Fibroblast of lung (primary cell): Measurements from ENCODE around the gene NFASC. TPM values are rescaled to one million over a fixed set of nuclear protein-coding genes. Genes with fewer than 3 reads are reported as not detected.

Source experiments
- DNase-seq, 2 donors: peaks; one replicate each; pipeline versions ENCODE4 v3.0.0 to v3.0.0-alpha.2; 2010; ENCODE audit warnings: low read depth in 2 of 2
- H2AFZ ChIP-seq: 2 replicates; pipeline ENCODE4 v1.5.1; 2012; ENCODE audit warnings: low read length, control low read depth, inconsistent platforms
- H3K27ac ChIP-seq: 2 replicates; pipeline ENCODE4 v1.5.1; 2011; ENCODE audit warnings: low read length, control low read depth; ENCODE audit not compliant: insufficient read depth
- H3K27me3 ChIP-seq: 2 replicates; pipeline ENCODE4 v1.5.1; 2011; ENCODE audit warnings: mild to moderate bottlenecking, low read length; ENCODE audit not compliant: control insufficient read depth, insufficient read depth
- H3K36me3 ChIP-seq: 2 replicates; pipeline ENCODE4 v1.5.1; 2011; ENCODE audit warnings: low read length; ENCODE audit not compliant: control insufficient read depth, insufficient read depth
- H3K4me1 ChIP-seq: 2 replicates; pipeline ENCODE4 v1.5.1; 2011; ENCODE audit warnings: low read length; ENCODE audit not compliant: control insufficient read depth, insufficient read depth; ENCODE audit errors: extremely low read depth
- H3K4me2 ChIP-seq: 2 replicates; pipeline ENCODE4 v1.5.1; 2011; ENCODE audit warnings: low read length, control low read depth; ENCODE audit not compliant: insufficient read depth; ENCODE audit errors: extremely low read depth
- H3K4me3 ChIP-seq, 4 experiments: fragments of 200-600 bp in 1 of 4; sonication (generic) in 1 of 4; replicated peaks in 1 of 4; 2 replicates each; pipeline ENCODE4 v1.5.1; 2011 to 2016; ENCODE audit warnings: low read length in 4 of 4, low read depth in 3 of 4, mild to moderate bottlenecking in 3 of 4, control low read depth in 2 of 4, inconsistent platforms in 1 of 4, mixed read lengths in 1 of 4; ENCODE audit not compliant: insufficient read depth in 1 of 4; ENCODE audit errors: control extremely low read depth in 1 of 4
- H3K79me2 ChIP-seq: 2 replicates; pipeline ENCODE4 v1.5.1; 2012; ENCODE audit warnings: mild to moderate bottlenecking, low read length, inconsistent platforms; ENCODE audit not compliant: control insufficient read depth, insufficient read depth
- H3K9ac ChIP-seq: 2 replicates; pipeline ENCODE4 v1.5.1; 2011; ENCODE audit warnings: mild to moderate bottlenecking, low read length, control low read depth; ENCODE audit not compliant: insufficient read depth
- H3K9me3 ChIP-seq: 2 replicates; pipeline ENCODE4 v1.5.1; 2012; ENCODE audit warnings: low read depth, low read length; ENCODE audit not compliant: control insufficient read depth, insufficient read depth
- H4K20me1 ChIP-seq: 2 replicates; pipeline ENCODE4 v1.5.1; 2011; ENCODE audit warnings: low read length; ENCODE audit not compliant: control insufficient read depth, insufficient read depth; ENCODE audit errors: extremely low read depth
- EZH2 ChIP-seq: IDR thresholded peaks from 2 replicates; pipeline ENCODE4 v1.5.1; 2012; ENCODE audit warnings: low read length, control low read depth, mild to moderate bottlenecking; ENCODE audit errors: missing control alignments
- polyA plus RNA-seq, 2 donors: library from polyadenylated mRNA; depleted of rRNA in 1 of 2; stranded (reverse) in 1 of 2; unstranded in 1 of 2; fragments of >200 nt; gene quantifications; 2 replicates each; pipeline ENCODE4 v1.2.1, GENCODE V29; 2011 to 2012; ENCODE audit warnings: missing spikeins in 1 of 2
- total RNA-seq: library from RNA; depleted of rRNA; stranded (reverse); fragments of >200 nt; gene quantifications from 2 replicates; pipeline ENCODE4 v1.2.1, GENCODE V29; 2014
- TF ChIP-seq, protein P1 (sequence below), 2 donors: IDR thresholded peaks in 1 of 2; conservative IDR thresholded peaks in 1 of 2; 1 replicate in 1 of 2; 2 replicates in 1 of 2; pipeline ENCODE4 v1.5.1; 2011 to 2012; ENCODE audit warnings: low read length in 2 of 2, control low read depth in 1 of 2, inconsistent platforms in 1 of 2, low read depth in 1 of 2, mild to moderate bottlenecking in 1 of 2

The NFASC gene
- total and polyA plus RNA-seq, 2 donors (not counting 1 experiment from before 2014, with no cell fraction given) = 13.4 to 16.5 TPM

DNA sequence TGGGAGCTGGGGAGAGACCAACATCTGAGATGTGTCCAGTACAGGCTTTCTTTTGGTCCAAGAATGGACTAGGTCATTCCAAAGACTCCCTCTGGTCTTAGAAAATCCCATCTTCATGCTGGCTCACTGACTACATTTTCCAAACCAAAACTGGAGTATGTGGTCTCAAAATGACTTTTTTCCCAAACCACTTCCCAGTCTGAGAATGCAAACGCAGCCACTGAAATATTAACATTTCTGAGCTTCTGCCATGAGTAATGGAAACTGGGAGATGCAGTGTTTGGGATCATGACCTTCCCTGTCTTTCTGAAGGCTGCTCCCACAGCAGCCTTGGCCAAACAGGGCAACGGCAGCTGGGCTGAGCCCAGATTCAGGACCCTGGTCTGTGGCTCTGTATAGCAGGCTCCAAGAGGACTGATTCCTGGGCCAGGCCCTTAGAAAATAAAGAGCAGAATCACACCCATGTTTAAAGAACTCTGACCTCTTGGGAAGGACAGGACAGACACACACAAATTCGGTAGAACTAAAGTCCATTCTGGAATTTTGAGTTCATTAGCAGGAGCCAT, 110.3 kb downstream of the NFASC start:
- Histone ChIP-seq H4K20me1 (no peaks in the 10 kb centered on the region), H3K27ac (no peak overlapping the region), H3K36me3 (no peaks in the 10 kb centered on the region), H3K79me2 (no peaks in the 10 kb centered on the region), H2AFZ (no peak overlapping the region), H3K9ac (no peak overlapping the region), H3K4me3 (no peak overlapping the region), H3K4me2 (no peak overlapping the region), H3K4me1 (no peaks in the 10 kb centered on the region), H3K27me3 (no peaks in the 10 kb centered on the region), H3K9me3 (no peaks in the 10 kb centered on the region)
- no peak for TF ChIP-seq EZH2
- peak in 1 of 2 donors; percentile 71 for DNase-seq

DNA sequence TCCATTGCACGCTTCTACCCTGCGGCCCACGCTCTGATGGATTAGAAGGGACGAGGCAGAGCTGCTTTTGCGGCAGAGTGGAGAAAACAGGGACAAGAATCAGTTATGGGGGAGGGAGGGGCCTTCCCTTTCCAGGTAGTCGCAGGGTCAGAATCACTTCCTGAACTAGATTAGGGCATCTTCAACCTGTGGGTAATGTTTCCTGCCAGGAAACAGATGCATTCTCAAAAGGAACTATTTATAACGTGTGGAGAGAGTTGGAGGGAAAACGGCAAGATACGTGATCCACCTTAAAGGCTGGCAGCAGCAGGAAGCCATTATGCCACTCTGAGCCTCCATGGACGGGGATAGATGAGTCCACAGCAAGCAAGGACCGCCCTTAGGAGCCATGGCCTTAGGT, 112.5 kb downstream of the NFASC start:
- Histone ChIP-seq H3K4me1 (no peaks in the 10 kb centered on the region), H3K27ac (no peak overlapping the region), H3K9me3 (no peaks in the 10 kb centered on the region), H3K27me3 (no peaks in the 10 kb centered on the region), H3K4me2 (no peak overlapping the region), H3K4me3 (no peak overlapping the region), H4K20me1 (no peaks in the 10 kb centered on the region), H2AFZ (no peak overlapping the region), H3K36me3 (no peaks in the 10 kb centered on the region), H3K79me2 (no peaks in the 10 kb centered on the region), H3K9ac (no peak overlapping the region)
- DNase-seq = no peak
- TF ChIP-seq EZH2 = no peak
- TF ChIP-seq, protein P1, sequence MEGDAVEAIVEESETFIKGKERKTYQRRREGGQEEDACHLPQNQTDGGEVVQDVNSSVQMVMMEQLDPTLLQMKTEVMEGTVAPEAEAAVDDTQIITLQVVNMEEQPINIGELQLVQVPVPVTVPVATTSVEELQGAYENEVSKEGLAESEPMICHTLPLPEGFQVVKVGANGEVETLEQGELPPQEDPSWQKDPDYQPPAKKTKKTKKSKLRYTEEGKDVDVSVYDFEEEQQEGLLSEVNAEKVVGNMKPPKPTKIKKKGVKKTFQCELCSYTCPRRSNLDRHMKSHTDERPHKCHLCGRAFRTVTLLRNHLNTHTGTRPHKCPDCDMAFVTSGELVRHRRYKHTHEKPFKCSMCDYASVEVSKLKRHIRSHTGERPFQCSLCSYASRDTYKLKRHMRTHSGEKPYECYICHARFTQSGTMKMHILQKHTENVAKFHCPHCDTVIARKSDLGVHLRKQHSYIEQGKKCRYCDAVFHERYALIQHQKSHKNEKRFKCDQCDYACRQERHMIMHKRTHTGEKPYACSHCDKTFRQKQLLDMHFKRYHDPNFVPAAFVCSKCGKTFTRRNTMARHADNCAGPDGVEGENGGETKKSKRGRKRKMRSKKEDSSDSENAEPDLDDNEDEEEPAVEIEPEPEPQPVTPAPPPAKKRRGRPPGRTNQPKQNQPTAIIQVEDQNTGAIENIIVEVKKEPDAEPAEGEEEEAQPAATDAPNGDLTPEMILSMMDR (conservative IDR thresholded peaks at IDR 0.05 in 1 of 2, IDR thresholded peaks at IDR 0.05 in 1 of 2; ENCODE audit: low read depth in 1 of 2, low read length in 2 of 2) = no peak

DNA sequence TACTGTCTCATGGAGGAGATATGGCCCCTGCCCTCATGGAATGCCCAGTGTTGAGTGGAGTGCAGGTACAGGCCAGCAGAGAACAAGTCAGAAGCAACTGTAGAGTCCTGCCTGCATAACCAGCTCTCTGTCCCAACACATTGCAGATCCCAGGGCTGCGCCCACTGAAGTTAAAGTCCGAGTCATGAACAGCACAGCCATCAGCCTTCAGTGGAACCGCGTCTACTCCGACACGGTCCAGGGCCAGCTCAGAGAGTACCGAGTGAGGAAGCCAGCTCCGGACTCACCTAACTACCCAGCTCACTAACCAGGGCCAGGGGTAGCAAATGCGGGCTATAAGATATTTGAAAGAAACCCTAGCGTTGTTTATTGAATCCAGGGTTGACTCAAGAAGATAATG, 113.2 kb downstream of the NFASC start:
- Histone ChIP-seq H3K27me3 (no peaks in the 10 kb centered on the region), H3K9me3 (no peaks in the 10 kb centered on the region), H3K9ac (no peak overlapping the region), H4K20me1 (no peaks in the 10 kb centered on the region), H3K4me2 (no peak overlapping the region), H3K4me3 (no peak overlapping the region), H3K36me3 (peaks cover 2% of the 10 kb centered on the region), H3K4me1 (no peaks in the 10 kb centered on the region), H3K79me2 (no peaks in the 10 kb centered on the region), H3K27ac (no peak overlapping the region), H2AFZ (no peak overlapping the region)
- DNase-seq = no peak
- TF ChIP-seq EZH2 = no peak
- TF ChIP-seq, protein P1 (conservative IDR thresholded peaks at IDR 0.05 in 1 of 2, IDR thresholded peaks at IDR 0.05 in 1 of 2; ENCODE audit: low read depth in 1 of 2, low read length in 2 of 2) = no peak
